CD1c-positive myeloid dendritic cell (primary cell): ENCODE data around the gene USP30.

Experiments used
- DNase-seq: peaks from one replicate; pipeline ENCODE4 v3.0.0-alpha.2; 2016; ENCODE audit errors: extremely low spot score

USP30 gene

DNA sequence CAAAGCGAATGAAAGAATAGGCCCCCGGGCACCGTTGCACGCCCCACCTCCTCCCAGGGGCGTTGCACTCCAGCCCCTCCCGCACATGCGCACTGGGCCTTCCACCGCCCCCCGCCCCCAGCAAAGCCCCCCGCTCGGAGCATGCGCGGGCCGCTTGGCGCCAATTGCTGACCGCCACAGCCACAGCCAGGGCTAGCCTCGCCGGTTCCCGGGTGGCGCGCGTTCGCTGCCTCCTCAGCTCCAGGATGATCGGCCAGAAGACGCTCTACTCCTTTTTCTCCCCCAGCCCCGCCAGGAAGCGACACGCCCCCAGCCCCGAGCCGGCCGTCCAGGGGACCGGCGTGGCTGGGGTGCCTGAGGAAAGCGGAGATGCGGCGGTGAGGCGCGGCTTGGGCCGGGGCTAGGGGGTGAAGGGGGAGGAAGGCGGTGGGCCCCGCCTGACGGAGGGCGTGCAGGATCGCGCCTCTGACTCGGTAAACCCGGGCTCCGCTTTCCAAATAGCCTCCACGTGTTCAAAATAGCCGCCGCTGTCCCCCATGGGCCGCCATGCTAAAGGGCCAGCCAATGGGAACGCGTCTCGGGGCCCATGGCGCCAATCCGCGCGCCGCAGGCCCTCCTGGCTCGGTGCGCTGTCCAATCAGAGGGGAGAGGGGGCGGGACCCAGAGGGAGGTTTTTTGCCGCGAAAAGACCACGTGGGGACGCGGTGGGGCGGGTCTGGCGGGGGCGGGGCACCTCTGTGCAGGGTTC, 45.2 kb downstream of the USP30 start, which contains the start of gene UNG:
TSS of gene UNG (plus strand) at position 163 of the 748 bp plus-strand sequence. CDS start at position 246, 83 bp downstream.
- DNase-seq, result peak; percentile 99

DNA sequence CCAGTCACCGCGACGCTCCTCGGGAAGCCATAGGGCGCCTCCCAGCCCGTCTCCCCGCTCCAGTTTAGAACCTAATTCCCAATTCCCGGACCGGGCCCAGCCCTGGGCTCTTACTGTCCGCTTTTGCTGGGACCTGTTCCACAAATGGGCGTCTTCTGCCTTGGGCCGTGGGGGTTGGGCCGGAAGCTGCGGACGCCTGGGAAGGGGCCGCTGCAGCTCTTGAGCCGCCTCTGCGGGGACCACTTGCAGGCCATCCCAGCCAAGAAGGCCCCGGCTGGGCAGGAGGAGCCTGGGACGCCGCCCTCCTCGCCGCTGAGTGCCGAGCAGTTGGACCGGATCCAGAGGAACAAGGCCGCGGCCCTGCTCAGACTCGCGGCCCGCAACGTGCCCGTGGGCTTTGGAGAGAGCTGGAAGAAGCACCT, 45.8 kb downstream of the USP30 start:
- peak; percentile 51 for DNase-seq

DNA sequence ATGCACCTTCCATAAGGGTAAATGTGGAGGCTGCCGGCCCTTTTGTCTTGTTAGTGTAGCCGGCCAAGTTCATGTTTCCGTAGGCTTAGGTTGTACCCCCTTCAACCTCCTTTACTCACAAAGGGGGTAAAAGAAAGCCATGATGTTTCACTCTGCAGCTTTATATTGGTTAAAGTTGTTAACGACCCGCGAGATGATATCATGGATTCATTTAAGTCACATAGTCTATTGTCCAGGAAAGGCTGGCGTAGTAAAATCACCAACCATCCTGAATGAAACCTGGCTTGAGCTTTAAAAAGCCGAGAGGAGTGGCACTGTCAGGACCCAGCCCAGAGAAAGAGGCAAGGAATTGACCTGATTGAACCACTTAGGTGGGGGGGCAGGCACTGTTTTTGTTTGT, 46.3 kb downstream of the USP30 start:
- DNase-seq, result no peak

DNA sequence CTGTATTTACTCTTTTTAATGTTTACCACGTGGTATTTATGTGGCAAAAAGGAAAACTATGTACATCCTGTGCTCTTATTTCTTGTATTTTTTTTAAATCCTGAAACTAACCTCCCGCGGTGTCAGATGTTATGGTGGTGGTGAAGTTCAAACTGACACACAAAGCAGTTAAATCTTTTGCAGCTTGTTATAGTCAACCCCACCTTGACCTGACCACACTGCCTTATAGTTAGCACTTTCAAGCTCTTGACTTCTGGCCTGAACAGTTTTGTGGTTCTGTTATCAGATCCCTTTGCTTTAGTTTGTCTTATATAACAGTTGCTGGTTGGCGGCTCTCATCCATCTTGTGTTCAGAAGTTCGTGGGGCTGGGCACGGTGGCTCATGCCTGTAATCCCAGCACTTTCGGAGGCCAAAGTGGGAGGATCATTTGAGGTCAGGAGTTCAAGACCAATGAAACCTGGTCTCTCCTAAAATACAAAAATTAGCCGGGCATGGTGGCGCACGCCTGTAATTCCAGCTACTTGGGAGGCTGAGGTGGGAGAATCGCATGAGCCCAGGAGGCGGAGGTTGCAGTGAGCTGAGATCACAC, 47.1 kb downstream of the USP30 start:
- DNase-seq, result no peak

DNA sequence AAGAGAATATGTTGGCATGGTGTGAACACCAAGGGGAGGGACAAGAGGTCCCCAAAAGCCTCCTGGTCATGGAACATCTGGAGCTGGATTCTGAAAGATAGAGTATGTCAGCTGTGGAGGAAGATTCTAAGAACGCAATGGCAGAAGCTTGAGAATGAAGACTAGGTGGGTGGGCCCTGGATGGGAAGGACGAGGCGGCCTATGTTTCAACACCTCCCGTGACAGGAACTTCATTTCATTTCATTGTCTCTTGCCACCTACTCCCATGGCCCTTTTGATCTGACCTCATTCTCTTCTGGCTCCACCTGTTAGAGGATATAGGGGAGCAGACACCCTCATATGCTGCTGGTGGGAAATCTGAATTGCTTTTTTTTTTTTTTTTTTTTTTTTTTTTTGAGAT, 48.4 kb downstream of the USP30 start:
- DNase-seq, result peak; percentile 28

DNA sequence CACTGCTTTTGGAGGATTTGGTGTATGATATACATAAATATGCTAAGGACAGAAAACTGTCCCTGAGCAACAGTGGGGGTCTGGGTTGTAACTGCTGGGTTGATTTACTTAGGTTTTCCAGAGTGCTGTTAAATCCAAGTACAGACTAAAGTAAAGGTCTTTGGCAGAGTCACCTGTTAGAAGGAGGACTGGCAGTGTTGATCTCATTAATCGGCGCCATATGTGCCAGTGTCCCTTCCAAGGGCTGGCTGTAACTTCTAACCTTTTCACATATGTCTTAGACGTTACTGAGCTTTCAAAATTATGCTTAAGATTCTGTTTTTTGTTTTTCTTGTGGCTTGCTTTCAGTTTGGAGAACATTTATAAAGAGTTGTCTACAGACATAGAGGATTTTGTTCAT, 50.1 kb downstream of the USP30 start:
- no peak for DNase-seq

DNA sequence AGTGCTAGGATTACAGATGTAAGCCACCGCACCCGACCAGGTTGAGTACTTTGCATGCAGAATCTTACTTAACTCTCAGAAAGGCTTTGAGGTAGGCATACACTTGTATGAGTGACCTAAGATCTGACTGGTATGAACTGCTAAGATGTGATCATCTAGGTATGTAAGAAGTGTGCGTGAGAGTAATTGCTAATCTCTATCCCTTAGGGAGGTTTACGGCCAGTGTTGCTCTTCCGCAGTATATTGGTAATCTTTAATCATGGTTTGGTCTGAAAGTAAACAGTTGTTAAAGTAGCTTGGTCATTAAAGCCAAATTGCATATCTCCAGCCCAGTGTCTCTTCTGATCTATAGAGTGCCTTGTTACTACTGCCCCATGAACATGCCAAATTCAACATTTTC, 52.8 kb downstream of the USP30 start:
- DNase-seq, result no peak

DNA sequence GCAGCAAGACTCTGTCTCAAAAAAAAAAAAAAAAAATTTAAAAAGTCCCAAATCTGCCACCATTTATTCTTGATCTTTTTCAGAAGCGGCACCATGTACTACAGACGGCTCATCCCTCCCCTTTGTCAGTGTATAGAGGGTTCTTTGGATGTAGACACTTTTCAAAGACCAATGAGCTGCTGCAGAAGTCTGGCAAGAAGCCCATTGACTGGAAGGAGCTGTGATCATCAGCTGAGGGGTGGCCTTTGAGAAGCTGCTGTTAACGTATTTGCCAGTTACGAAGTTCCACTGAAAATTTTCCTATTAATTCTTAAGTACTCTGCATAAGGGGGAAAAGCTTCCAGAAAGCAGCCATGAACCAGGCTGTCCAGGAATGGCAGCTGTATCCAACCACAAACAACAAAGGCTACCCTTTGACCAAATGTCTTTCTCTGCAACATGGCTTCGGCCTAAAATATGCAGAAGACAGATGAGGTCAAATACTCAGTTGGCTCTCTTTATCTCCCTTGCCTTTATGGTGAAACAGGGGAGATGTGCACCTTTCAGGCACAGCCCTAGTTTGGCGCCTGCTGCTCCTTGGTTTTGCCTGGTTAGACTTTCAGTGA, 57.5 kb downstream of the USP30 start:
- DNase-seq, result no peak

DNA sequence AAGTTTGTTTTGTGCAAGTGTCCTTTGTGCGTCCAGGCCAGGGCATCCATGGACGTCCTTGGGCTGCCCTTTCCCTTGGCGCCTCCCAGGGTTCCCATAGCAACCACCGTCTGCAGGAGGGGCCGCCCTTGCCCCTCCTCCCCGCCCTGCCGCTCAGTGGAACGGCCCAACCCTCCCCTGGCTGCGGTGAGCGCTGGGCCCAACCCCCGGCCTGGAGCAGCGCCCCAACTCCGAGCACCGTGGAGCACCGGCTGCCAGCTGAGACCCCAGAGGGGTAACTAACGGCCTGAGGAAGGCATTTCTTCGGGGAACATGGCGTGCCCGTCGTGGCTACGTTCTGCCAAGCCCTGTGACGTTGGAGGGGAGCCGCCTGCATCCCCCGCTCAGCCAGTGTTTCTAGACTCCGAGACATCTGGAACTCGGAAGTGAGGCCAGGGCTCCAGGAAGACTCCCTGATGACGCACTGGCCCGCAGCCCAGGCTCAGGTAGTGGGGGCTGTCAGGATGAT, 58.7 kb downstream of the USP30 start:
- peak; percentile 72 for DNase-seq

DNA sequence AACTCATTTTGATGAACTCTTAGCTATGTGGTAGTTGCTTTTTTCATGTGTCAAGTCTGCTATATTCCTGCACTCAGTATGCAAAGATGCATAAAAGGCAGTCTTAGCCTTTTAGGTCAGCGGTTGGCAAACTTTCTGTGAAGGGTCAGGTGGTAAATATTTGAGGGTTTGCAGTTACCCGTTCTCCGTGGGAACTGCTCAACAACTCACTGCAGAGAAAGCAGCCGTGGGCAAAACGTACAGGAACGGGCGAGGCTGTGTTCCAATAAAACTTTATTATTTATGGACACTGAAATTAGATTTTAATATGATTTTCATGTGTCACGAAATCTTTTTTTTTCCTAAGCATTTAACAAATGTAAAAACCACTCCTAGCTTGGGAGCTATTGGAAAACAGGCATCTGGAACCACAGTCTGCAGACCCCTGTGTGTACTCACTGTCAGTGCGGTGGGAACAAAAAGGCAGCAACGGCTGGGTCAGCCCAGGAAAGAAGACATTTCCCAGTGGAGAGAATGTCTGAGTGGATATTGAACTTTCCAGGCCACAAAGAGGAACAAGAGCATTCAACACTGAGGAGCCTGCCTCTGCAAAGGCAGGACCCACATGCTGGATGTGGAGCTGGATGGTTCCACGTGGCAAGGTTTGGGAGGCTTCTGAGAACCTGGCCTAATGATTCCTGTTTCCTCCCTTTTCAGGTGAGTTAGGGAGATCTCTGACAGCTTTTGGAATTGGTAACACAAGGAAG, 60.5 kb downstream of the USP30 start:
- DNase-seq, result no peak

DNA sequence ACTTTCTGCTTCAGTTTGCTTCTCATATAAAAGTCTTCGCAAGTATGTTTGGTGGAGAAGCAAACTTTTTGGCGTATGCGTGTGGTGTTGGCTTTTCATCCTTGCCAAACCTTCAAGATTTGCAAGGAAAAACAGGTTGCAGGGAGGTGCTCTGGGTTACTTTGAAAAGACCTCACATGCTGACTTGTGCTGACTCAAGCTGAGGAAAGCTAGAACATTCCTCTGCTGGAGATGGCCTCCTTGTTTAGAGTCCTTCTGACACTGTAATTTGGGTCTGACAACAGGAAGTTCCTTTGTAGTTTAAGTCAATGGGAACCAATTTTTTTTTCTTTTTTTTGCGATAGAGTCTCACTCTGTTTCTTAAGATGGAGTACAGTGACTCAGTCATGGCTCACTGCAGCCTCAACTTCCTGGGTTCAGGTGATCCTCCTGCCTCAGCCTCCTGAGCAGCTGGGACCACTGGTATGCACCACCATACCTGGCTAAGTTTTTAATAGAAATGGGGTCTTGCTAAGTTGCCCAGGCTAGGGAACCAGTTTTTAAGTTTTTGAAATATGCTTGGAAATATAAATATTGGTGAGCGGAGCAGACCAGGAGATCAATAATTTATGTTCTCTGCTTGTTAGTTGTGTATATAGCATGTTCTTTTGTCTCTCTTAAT, 61.4 kb downstream of the USP30 start:
- DNase-seq, result no peak

DNA sequence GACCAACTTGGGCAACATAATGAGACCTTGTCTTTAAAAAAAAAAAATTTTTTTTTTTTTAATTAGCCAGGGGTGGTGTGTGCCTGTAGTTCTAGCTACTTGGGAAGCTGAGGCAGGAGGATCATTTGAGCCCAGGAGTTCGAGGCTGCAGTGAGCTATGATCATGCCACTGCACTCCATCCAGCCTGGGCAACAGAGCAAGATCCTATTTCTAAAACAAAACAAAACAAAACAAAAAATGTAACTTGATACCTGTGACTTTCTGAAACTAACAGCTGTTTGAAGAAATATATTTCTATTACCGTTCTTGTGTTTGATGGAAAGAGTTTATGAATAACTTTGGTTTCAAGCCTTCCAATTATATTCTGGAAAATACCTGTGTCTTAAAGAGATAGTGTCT, 62.3 kb downstream of the USP30 start:
- no peak for DNase-seq

DNA sequence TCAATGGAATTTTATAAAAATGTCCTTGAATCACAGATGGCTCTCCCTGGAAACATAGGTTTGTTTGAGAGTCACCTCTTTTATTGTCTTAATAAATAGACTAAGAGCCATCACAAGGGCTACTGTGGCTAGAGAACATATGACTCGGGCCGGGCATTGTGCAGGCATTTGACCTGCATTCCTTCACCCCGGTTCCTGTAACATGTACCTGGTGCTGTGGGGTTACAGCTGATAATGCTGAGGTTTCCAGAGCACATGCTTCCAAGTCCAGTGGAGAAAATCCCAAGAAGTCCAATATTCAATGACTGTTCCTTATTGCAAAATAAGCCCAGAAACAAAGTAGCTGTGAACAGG, 63.0 kb downstream of the USP30 start:
- no peak for DNase-seq

DNA sequence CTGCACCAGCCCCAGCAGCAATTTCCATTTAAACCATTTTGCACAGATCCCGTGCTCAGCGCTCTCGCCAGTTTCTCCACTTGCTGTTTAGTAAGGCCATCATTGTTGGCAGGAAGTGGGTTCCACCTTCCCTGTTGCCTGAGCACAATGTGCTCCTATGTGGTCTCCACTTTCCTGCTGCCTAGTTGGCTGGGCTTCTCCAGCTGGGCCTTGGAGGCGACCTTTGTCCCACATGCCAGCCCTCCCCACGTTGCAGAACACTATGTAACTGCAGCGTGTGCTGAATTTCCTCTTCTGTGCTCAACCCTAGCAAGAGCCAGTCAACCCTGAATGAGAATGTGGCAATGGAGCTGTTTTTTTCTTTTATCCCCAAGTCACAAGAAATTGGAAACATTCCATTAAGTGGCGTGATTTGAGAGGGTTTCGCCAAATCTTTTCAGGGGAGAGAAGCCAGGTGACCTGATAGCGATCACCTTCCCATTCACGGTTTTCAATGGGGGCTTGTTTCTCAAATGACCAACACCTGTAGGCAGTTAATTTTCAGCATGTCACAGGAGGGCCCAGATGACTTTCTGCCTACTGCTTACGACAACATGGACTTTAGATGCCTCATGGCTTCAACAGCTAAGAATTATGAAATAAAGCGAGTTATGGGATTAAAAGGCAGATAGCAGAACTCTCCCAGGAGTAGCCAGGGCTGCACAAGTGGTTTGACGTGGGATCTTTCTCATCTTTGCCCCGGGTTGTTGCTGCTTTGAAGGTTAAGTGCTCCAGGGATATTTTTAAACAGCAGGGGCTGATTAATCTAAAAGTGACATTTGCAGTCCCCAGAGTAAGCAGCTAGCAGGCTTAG, 63.6 kb downstream of the USP30 start, which contains the start of gene ACACB:
TSS of gene ACACB (plus strand) at position 830 of the 853 bp plus-strand sequence. CDS start 22,819 bp downstream, outside the sequence.
- DNase-seq, result peak; percentile 24

DNA sequence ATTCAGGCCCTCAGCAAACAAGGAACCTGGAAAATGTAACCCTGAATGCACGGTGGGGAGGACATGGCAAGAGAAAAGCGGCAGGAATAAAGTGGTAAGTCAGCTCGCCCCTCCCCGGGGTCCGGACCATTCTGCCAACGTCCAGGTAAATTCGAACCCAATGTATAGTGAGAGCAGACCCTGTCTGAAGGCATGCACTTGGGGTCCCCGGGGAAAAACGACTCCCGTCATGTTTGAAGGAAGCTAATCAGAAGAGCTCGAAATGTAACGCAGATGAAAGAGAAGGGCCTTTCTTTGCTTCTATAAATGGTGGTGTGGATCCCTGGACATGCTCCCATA, 64.2 kb downstream of the USP30 start:
- DNase-seq, result no peak

DNA sequence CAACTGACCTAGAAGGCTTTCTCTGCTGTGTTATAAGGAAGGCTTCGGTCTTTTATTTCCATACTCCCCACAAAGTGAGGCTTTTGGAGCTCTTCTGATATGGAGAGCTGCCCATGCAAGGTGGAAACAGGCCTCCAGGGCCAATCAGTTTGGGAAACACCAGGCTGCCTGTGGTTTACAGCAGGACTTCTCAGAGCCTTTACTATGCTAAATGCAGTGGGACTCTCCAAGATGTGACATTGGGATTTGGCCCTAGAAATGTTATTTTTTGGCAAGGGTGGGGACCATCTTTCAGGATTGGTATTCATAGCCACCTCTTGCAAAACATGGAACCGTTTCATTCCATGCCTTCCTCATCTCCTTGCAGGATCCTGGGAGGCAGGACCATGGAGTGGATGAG, 67.7 kb downstream of the USP30 start:
- no peak for DNase-seq

DNA sequence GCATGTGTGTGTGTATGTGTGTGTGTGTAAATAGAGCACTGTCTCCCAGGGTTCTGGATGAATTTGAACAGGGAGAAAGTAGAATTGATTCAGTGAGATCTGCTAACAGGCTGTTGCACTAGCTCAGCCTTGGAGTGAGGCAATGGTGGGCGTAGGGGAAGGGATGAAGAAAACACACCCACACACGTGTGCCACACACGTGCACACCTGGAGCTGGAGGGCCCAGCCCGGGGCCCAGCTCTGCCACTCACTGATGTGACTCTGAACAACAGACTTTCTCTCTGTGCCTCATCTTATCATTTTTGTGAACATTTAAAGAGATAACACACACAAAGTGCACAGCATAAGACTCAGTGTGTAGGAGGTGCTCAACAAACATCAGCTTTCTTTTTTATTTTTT, 68.2 kb downstream of the USP30 start:
- DNase-seq, result no peak

DNA sequence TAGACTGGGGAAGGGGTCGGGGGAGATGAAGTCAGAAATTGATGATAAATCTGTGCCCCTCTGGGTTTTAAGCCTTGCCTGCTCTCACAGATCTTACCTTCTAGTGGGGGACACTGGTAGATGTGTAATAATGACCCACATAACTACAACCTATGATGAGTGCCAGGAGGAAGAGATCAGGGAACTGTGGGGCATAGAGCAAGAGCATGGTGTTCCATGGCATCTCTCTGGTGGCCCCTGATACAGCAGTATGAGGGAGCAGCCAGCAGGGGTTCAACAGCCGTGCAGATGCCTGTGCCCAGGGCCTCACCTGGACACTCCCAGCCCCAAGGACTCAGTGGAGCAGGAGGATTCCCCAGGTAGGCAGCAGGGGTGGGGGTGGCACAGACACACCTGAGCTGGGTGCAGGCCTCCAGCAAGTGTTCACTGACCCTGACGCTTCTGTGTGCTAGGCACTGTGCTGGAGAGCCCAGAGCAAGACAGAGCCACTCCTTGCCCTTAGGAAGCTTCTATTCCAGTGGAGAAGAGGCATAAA, 69.0 kb downstream of the USP30 start:
- no peak for DNase-seq

DNA sequence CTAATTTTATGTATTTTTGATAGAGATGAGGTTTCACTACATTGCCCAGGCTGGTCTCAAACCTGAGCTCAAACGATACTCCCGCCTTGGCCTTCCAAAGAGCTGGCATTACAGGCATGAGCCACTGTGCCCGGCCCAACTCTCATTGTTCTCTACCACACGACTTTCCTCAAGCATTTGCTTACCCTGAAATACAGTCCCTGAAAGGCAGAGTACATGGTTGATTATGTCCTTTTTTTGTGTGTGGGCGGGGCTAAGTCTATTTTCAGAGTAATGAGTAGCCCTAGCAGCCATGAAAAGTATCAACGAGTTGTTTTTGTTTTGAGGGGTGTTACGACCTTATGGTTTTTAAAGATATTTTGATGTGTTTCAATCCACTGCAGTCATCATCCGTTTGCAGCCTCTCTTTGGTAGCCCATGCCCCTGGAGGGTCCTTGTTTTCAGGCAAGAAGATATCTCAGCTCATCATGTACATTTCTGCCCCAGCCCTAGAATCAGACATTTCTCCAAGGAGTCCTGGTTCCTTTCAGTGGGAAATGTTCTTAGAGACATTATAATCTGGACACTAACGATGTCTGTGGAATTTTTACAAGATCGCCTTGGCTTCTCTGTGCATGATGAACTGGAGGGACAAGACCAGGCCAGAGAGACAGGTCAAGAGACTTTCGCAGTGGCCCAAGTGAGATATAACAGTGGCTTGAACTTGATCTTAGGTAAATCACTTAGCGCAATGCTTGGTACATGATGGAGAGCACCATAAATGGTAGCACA, 72.7 kb downstream of the USP30 start:
- no peak for DNase-seq

DNA sequence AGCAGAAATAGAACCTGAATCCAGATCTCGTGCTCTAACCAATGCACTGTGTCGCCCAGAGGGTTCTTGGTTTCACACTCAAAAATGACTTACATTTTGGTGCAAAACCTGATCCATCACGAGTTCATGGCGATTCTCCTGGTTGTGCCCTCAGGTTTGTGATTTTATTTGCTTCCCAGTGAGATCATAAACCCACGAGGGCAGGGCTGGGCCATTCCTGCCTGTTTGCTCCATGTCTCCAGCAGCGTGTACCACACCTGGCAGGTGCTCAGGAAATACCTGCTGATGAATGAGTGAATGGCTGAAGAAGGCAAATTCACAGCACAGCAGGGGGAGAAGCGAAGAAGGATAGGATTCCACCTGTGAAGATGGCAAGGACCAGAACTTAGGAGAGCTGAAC, 73.4 kb downstream of the USP30 start:
- no peak for DNase-seq
